ENCODE results near the gene ITPKB.
"Not testable (repeated sequence)": the region's sequence is repeated elsewhere in the genome, so short reads cannot be mapped to it uniquely, and the experiment has no call there.

ITPKB gene

DNA sequence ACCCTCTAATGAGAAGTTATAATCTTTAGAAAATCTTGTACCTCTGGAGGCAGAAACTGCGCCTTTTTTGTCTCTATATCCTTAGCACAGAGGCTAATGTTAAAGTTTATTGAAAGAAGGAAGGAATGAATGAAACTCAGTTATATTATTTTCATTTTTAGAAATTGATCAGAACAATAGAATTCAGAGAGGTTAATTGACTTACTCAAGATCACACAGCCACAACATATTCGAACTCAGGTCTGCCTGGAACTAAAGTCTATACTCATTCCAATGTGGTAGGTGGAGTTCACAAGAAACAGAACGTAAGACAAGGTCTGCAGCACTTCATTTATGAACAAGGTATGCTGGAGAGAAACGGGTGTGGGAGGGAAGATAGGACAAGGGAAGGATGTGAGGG is 23.0 kb upstream of the ITPKB start:
- no peak for DNase-seq (ENCODE audit: low read depth)
- H3K4me3 ChIP-seq (ENCODE audit: low read depth, low read length) = no peak overlapping the region

DNA sequence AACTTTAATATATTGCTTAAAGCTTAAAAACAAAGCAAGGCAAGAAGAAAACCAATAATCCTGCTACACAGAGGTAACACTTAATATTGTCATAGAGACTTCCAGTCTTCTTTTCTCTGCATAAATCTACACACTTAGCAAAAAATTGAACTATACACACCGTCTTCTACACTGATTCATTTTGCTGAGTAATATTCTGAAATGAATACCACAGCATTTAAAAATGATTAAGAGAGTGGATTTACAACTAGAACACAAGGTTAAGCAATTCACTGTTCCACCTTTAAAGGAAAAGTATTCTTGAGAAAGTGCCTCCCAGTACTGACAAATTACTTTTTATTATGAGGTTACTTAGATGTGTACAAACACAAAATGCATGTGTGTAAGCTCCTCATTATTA is 22.2 kb upstream of the ITPKB start:
- no peak for DNase-seq (ENCODE audit: low read depth)
- no peak overlapping the region for H3K4me3 ChIP-seq (ENCODE audit: low read depth, low read length)

DNA sequence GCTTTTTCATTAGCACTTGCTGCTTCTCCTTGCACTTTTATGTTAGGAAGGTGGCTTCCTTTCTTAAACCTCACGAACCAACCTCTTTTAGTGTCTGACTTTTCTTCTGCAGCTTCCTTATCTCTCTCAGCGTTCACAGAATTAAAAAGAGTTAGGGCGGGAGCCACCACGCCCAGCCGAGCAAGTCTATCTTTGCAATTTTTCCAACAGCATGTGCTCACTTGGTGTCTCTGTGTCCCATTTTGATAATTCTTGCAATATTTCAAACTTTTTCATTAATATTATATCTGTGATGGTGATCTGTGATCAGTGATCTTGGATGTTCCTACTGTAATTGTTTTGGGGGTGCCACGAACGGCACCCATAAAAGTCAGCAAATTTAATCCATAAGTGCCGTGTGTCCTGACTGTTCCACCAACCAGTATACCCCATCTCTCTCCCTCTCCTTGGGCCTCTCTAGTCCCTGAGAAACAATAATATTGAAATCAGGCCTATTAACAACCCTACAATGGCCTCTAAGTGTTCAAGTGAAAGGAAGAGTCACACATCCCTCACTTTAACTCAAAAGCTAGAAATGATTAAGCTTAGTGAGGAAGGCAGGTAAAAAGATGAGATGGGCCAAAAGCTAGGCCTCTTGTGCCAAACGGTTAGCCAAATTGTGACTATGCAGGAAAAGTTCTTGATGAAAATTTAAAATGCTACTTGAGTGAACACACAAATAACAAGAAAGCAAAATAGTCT is 15.9 kb upstream of the ITPKB start:
- no peak for DNase-seq (ENCODE audit: low read depth)
- no peak overlapping the region for H3K4me3 ChIP-seq (ENCODE audit: low read depth, low read length)

DNA sequence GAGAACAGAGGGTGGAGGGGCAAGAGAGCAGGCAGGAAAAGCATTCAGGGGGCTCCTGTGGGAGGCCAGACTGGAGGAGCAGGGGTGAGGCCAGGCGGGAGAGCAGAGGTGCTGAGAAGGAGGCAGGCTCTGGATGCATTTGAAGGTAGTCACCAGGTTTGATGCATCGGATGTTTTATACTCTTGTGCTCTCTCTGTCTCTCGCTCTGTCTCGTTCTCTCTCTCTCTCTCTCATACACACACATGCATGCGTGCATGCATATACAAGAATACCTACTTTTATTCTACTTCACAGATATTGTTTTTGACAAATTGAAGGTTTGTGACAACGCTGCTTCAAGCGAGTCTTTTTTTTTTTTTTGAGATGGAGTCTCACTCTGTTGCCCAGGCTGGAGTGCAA is 15.0 kb upstream of the ITPKB start:
- no peak for DNase-seq (ENCODE audit: low read depth)

DNA sequence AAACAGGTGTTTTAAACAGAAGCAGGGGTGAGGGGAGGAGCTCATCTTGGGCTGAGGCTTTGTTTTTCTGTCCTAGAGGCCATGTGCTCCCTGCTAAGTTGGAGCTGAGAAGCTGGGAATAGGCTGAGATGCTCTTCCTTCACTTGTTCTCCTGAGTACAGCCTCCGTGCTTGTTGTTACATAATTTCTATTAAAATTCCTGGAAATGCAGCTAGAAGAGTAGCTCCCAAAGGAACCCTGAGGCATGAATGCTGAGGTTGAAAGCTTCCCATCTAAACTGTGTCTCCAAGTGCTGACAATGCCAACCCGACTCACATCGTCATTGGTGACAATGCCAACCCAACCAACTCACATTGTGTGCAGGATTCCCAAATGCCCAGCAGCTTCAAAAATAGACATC is 12.6 kb upstream of the ITPKB start:
- no peak for DNase-seq (ENCODE audit: low read depth)
- H3K4me3 ChIP-seq (ENCODE audit: low read depth, low read length) = no peak overlapping the region

More for the DNA sequence above, 15.0 kb upstream of the ITPKB start:
- no peak overlapping the region for H3K4me3 ChIP-seq (ENCODE audit: low read depth, low read length)

DNA sequence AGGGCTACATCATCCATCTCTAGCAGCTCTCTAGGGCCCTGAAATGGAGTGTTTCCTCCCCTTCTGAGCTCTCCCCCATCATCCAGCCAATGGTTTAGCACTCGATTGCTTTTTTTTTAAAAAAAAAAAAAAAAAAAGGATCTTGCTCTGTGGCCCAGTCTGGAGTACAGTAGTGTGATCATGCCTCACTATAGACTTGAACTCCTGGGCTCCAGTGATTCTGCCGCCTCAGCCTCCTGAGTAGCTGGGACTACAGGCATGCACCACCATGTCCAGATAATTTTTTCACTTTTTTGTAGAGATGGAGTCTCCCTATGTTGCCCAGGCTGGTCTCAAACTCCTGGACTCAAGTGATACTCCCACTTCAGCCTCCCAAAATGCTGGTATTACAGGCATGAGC is 12.1 kb upstream of the ITPKB start:
- no peak overlapping the region for H3K4me3 ChIP-seq (ENCODE audit: low read depth, low read length)
- DNase-seq (ENCODE audit: low read depth) = no peak

DNA sequence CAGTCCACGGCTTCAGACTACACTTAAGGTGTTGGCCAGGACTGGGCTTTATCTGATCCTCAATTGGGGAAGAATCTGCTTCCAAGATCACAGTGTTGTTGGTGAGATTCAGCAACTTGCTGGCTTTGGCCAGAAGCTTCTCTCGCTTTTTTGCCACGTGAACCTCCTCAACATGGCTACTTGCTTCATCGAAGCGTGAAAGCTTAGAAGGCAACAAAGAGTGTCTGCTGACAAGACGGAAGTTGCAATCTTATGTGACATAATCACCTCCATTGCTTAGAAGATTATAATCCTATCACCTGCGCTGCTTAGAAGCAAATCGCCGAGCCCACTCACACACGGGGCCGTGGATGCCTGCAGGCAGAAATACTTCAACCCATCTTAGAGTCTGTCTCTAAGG is 10.4 kb upstream of the ITPKB start:
- no peak for DNase-seq (ENCODE audit: low read depth)
- H3K4me3 ChIP-seq (ENCODE audit: low read depth, low read length) = no peak overlapping the region

DNA sequence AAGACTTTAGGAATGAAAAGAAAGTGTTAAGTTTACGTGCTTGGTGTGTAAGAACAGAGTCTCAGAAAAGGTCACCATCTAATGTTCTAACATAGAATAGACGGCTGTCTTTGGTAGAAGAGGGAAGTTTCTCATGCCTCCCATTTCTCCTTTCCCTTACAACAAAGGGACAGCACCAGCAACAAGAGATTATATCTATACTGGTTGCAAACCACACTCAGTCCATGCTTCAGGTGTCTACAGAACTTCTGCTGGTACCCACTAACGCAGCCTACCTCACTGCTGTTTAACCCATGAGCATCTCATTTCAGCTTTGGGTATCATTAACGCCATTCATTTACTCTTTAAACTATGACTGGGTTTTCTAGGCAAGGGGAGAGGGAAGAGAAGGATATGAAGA is 9.2 kb upstream of the ITPKB start:
- no peak for DNase-seq (ENCODE audit: low read depth)
- no peak overlapping the region for H3K4me3 ChIP-seq (ENCODE audit: low read depth, low read length)

DNA sequence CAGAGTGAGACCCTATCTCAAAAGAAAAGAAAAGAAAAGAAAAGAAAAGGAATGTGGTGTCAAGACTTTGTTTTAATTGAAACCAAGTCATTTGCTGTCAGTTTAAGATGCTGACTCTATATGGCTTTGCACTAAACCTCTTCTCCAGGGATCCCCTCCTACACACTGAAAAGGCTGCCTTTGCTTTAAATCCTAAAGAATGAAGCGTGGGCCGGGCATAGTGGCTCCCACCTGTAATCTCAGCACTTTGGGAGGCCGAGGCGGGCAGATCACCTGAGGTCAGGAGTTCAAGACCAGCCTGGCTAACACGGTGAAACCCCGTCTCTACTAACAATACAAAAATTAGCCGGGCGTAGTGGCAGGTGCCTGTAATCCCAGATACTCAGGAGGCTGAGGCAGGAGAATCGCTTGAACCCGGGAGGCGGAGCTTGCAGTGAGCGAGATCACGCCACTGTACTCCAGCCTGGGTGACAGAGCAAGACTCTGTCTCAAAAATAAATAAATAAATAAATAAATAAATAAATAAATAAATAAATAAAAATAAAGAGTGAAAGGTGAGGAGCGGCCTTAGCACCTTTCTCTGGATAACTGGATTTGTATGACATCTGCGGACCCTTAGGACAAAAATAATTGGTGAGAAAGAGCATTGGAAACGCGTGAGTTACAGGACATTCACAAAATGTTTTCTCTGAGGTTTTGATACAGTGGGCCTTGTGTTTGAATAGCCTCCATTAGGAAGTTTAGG is 8.6 kb upstream of the ITPKB start:
- not testable (repeated sequence) for H3K4me3 ChIP-seq (ENCODE audit: low read depth, low read length); DNase-seq (ENCODE audit: low read depth)

DNA sequence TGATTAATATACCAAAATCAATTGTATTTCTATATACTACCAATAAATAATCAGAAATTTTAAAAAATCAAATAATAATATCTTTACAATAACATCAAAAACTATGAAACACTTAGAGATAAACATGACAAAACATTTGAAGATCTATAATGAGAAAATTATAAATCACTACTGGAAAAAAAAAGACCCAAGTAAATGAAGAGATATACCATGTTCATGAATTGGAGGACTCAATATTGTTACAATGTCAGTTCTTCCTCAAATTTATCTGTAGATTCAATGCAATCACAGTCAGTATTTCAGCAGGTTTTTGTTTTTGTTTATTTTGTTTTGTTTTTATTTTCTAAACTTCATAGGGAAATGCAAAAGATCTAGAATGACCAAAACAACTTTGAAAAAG is 4.2 kb upstream of the ITPKB start:
- no peak for DNase-seq (ENCODE audit: low read depth)

DNA sequence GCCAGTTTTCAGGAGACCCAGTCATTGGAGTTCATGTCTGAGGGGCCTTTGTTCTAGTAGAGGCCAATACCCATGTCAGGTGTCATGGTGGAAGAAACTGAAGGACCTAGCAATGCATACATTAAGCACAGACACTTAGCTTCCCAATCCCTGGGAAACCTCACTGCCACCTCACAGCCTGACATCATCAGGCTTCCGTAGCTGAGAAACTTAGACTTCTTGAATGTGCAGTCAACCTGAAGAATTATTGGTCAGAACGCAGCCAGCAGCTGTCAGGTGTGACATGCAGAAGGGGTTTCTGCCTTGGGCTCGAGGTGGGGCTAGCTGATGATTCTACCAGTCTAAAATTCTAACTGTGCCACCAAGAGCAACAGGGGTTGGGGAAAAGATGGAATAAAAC is 1.9 kb upstream of the ITPKB start:
- H3K4me3 ChIP-seq (ENCODE audit: low read depth, low read length) = no peak overlapping the region
- DNase-seq (ENCODE audit: low read depth) = no peak

More for the DNA sequence above, 4.2 kb upstream of the ITPKB start:
- H3K4me3 ChIP-seq (ENCODE audit: low read depth, low read length) = no peak overlapping the region

DNA sequence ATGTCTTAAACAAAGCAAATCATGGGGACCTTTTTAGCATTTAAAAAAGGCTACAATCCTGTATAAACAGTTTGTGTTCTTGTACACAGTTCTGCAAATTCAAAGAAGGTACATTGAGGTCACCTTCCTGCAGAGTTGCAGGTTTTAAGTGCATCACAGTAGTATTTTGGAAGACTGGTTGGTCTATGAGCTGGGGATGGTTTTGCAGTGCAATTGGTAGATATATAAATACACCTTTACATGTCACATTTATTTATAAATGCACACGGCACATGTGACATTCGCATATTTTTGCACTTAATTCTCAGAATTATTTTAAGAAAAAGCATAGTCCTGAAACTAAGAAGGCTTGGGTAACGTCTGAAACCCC is 599 bp upstream of the ITPKB start:
- no peak for DNase-seq (ENCODE audit: low read depth)
- no peak overlapping the region for H3K4me3 ChIP-seq (ENCODE audit: low read depth, low read length)

DNA sequence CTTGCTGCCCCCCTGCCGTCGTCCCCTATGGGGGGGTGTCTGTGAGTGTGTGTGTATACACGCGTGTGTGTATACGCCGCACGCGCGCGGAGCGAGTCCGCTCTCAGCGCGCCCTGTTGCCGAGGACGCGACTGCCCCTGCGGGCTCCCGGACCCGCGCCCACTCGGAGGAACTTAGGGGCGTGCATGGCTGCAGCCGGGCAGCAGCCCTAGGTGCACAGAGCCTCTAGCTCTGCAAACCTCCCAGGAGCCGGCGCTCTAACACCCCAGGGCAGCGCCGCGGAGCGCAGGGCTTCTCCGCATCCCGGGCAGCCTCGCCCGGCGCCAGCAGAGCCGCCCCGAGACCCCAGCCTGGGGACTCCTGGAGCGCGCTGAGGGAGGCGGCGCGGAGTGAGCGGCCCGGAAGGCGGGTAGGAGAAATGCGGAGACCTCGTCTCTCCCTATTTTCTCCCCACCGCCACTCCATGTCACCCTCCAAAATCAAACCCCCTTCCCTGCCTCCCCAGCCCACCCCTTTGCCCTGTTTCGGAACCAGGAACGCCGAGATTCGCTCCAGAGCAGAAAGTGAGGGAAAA is 574 bp downstream of the ITPKB start:
- H3K4me3 ChIP-seq (ENCODE audit: low read depth, low read length) = peak overlapping the region; percentile 61
- no peak for DNase-seq (ENCODE audit: low read depth)

DNA sequence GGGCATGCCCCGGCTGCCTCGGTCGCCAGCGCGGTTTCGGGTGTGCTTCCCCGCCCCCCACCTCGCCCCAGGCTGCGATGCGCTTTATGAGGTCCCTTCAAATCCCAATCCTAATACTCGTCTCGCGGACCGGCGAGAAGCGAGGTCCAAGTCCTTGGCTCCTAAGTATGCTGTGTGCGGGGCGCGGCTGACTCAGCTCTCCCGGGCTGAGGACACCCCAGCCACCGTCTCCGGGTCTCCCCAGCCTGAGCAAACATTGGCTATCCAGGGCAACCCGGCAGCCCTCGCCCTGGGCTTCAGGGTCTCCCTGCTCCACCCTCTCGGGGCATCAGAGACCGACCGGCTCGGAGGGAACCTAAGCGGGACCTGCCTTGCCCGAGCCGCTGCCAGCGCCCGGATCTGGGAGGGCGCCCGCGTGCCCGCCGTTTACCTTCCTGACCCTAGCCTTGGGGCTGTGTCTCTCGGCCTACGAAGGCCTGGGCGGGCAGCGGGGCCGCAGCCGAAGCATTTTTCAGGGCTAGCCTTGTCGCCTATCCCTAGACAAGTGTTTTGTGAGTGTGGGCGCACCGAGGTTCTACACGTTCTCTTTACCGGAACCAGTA is 1.2 kb downstream of the ITPKB start:
- H3K4me3 ChIP-seq (ENCODE audit: low read depth, low read length) = peak overlapping the region; percentile 61
- no peak for DNase-seq (ENCODE audit: low read depth)

DNA sequence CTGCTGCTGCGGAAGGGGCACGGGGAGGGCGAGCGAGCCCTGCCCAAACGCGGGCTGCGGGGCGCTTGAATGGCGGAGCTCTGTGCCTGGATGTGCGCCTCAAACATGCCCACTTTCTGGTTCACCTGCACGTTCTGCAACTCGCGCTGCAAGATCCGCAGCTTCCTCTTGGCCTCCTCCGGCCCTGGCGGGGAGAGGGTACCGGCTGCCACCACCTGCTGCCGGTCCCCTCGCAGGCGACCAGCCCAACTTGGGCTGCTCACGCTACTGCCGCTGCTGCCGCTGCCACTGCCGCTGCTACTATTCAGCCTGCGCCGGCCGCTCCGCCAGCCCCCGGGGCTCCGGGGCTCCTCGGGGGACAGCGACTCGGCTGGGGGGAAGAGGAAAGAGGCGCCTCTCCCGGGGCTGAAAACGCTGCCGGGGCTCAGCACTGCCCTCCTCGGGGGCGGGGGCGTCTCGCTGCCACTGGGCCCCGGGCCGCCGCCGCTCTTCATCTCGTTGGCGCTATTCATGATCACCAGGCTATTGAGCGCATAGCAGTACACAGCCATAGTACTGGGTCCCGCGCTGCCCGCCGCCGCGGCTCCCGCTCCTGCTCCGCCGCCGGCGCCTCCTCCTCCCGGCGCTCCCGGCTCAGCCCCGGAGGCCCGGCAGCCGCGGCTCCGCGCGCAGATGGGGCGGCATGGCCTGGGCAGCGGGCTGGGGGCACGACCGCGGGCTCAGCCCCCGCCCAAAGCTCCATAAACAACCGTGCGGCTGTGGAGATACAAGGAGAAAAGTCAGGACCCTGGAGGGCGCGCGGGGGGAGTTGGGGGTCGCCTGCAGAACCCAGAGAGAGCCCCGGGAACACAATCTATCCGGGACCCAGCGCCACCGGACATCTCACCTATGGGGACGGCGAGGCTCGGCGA is 1.9 kb downstream of the ITPKB start:
- DNase-seq (ENCODE audit: low read depth) = no peak
- peak overlapping the region; percentile 61 for H3K4me3 ChIP-seq (ENCODE audit: low read depth, low read length)

DNA sequence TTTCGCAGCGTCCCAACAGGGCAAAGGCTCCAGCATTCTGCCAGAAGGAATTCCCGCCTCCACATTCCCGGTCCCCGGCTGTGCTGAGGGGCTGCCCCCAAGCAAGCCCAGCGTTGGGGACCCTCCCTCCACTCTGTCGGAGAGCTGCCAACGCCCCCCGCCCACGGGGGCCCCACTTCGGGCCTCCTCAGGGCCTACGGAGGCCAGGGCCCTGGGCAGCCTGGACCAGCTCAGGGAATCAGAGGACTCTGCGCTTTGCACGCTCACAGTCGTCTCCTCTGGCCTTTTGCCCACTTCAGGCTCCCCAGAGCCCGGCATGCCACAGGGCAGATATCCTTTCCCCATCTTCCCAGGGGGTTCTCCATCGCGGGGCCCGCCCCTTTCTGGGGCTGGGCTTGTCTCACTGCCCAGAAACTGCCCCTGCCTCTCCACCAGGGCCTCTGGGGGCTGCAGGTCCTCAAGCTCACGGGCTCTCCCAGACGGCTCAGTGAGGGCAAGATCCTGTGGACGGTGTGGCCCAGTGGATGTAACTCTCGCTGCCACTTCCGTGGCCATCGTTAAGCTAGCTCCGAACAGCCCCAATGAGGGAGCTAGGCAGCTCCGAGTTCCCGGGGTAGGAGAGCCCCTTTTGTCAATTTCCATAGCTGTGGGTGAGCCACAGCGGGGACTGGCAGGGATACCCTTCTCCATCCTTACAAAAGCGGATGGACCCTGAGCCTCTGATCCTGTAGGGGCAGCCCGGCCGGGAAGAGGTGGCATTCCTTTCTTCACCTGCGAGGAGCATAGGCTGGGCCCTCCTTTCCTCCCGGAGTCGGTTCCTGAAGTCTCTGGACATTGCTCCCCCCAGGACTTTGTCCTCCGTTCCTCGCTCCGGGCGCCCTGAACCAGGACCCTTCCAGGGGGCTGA is 2.8 kb downstream of the ITPKB start:
- DNase-seq (ENCODE audit: low read depth) = no peak
- H3K4me3 ChIP-seq (ENCODE audit: low read depth, low read length) = no peak overlapping the region

DNA sequence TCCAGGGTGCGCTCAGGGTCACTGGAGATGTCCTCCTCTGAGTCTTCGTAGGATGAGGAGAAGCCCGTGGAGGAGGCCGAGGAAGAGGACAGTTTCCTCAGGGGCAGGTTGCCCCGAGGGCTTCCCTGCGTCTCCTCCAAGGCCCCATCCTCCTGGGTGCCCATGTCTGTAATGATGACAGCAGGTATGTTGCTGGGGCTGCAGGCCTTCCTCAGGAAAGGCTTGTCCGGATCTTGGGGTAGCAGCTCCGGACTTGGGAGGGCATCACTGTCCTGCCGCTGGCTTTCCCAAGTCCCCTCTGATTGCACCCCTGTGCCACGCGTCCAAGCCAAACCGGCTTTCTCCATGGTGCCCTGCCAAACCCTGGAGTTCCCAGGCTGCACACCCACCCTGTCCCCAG is 3.5 kb downstream of the ITPKB start:
- no peak overlapping the region for H3K4me3 ChIP-seq (ENCODE audit: low read depth, low read length)
- DNase-seq (ENCODE audit: low read depth) = no peak

DNA sequence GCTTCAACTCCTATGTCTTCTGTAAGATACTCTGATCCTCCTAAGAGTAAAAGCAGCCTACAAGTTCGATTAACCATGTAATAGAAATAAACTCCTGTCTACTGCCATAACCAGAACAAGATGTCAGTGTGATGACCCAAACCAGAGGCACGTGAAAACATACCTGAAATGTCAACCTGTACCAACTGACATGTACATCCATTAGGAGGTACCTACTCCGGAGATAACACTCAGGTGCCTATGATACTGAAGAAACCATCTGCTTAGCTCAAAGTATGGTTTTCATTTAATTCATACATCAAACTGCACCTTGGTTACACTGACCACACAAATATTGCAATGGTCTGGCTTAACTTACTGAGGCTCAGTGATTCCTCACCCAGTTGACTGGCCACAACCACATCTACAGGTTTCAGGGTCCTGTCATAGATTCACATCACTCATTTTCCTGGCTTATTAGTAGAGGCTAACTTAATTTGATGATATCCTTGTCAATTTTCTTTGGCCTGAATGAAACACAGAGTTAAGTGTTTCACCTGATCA is 4.4 kb downstream of the ITPKB start:
- no peak for DNase-seq (ENCODE audit: low read depth)
- H3K4me3 ChIP-seq (ENCODE audit: low read depth, low read length) = no peak overlapping the region
